ENCODE measurements around the gene SMC2.
A peak's percentile ranks its signal among the peaks of the same experiment; 100 is the strongest.

The SMC2 gene

GRCh38 chr9:104085525-104085924 lies 8.6 kb upstream of the SMC2 start:
- no peak overlapping the region for H4K8ac ChIP-seq (ENCODE audit: low read depth, low read length)
- no peak overlapping the region for H3K23ac ChIP-seq (ENCODE audit: low read length)
- H3K4me3 ChIP-seq (ENCODE audit: low read length) = no peak overlapping the region
- H3K4ac ChIP-seq (ENCODE audit: low read depth, low read length) = no peak overlapping the region
- no CpG with 5 or more reads among the region's 1 CpG for WGBS (ENCODE audit: extremely low coverage, insufficient coverage, low lambda C conversion rate)
- H3K27ac ChIP-seq (ENCODE audit: low read depth, low read length) = no peak overlapping the region
- no peak overlapping the region for H2AK5ac ChIP-seq (ENCODE audit: low read length)
- no peak overlapping the region for H4K5ac ChIP-seq (ENCODE audit: low read length)
- H2BK5ac ChIP-seq (ENCODE audit: low read length) = no peak overlapping the region
- H2BK15ac ChIP-seq (replicated peaks; ENCODE audit: low read depth) = no peak overlapping the region
- H3K36me3 ChIP-seq (ENCODE audit: control insufficient read depth, insufficient read depth, low read length) = no peaks in the 10 kb centered on the region
- no peak overlapping the region for H3K4me2 ChIP-seq (ENCODE audit: low read length)
- H2BK120ac ChIP-seq (ENCODE audit: low read depth, low read length) = no peak overlapping the region
- H3K27me3 ChIP-seq (ENCODE audit: insufficient read depth, low read length, poor library complexity) = no peaks in the 10 kb centered on the region
- no peak overlapping the region for H3K56ac ChIP-seq (ENCODE audit: low read length)
- no peak for DNase-seq
- no peaks in the 10 kb centered on the region for H3K4me1 ChIP-seq (ENCODE audit: control insufficient read depth, low read depth, low read length)
- H3K18ac ChIP-seq (ENCODE audit: low read length) = no peak overlapping the region
- no peak overlapping the region for H3K9ac ChIP-seq (ENCODE audit: low read length)
- H3K79me1 ChIP-seq (ENCODE audit: low read length) = no peaks in the 10 kb centered on the region
- H3K79me2 ChIP-seq (ENCODE audit: control insufficient read depth, insufficient read depth, low read length) = no peaks in the 10 kb centered on the region

- Histone ChIP-seq H3K4me2 (ENCODE audit: low read length) (no peak overlapping the region), H3K23ac (ENCODE audit: low read length) (no peak overlapping the region), H2BK120ac (ENCODE audit: low read depth, low read length) (no peak overlapping the region), H3K4me1 (ENCODE audit: control insufficient read depth, low read depth, low read length) (no peaks in the 10 kb centered on the region), H4K5ac (ENCODE audit: low read length) (no peak overlapping the region), H2BK5ac (ENCODE audit: low read length) (no peak overlapping the region), H3K27ac (ENCODE audit: low read depth, low read length) (no peak overlapping the region), H3K79me2 (ENCODE audit: control insufficient read depth, insufficient read depth, low read length) (no peaks in the 10 kb centered on the region), H3K18ac (ENCODE audit: low read length) (no peak overlapping the region), H3K36me3 (ENCODE audit: control insufficient read depth, insufficient read depth, low read length) (no peaks in the 10 kb centered on the region), H3K27me3 (ENCODE audit: insufficient read depth, low read length, poor library complexity) (no peaks in the 10 kb centered on the region), H4K8ac (ENCODE audit: low read depth, low read length) (no peak overlapping the region), H3K4ac (ENCODE audit: low read depth, low read length) (no peak overlapping the region), H3K79me1 (ENCODE audit: low read length) (no peaks in the 10 kb centered on the region), H2BK15ac (replicated peaks; ENCODE audit: low read depth) (no peak overlapping the region), H2AK5ac (ENCODE audit: low read length) (no peak overlapping the region), H3K9ac (ENCODE audit: low read length) (no peak overlapping the region), H3K56ac (ENCODE audit: low read length) (no peak overlapping the region), H3K4me3 (ENCODE audit: low read length) (no peak overlapping the region)
- DNase-seq = no peak
- WGBS (ENCODE audit: extremely low coverage, insufficient coverage, low lambda C conversion rate) = no CpG with 5 or more reads among the region's 3 CpGs
These were observed 6.2 kb upstream of the SMC2 start for GRCh38 chr9:104087894-104088293.

GRCh38 chr9:104088416-104088815 lies 5.7 kb upstream of the SMC2 start:
- Histone ChIP-seq H3K9ac (ENCODE audit: low read length) (no peak overlapping the region), H3K4me3 (ENCODE audit: low read length) (no peak overlapping the region), H3K18ac (ENCODE audit: low read length) (no peak overlapping the region), H2BK120ac (ENCODE audit: low read depth, low read length) (no peak overlapping the region), H3K4me1 (ENCODE audit: control insufficient read depth, low read depth, low read length) (no peaks in the 10 kb centered on the region), H3K23ac (ENCODE audit: low read length) (no peak overlapping the region), H3K36me3 (ENCODE audit: control insufficient read depth, insufficient read depth, low read length) (no peaks in the 10 kb centered on the region), H3K27ac (ENCODE audit: low read depth, low read length) (no peak overlapping the region), H2BK15ac (replicated peaks; ENCODE audit: low read depth) (no peak overlapping the region), H3K79me1 (ENCODE audit: low read length) (no peaks in the 10 kb centered on the region), H4K5ac (ENCODE audit: low read length) (no peak overlapping the region), H3K27me3 (ENCODE audit: insufficient read depth, low read length, poor library complexity) (no peaks in the 10 kb centered on the region), H3K56ac (ENCODE audit: low read length) (no peak overlapping the region), H3K79me2 (ENCODE audit: control insufficient read depth, insufficient read depth, low read length) (no peaks in the 10 kb centered on the region), H3K4ac (ENCODE audit: low read depth, low read length) (no peak overlapping the region), H4K8ac (ENCODE audit: low read depth, low read length) (no peak overlapping the region), H2BK5ac (ENCODE audit: low read length) (no peak overlapping the region), H3K4me2 (ENCODE audit: low read length) (no peak overlapping the region), H2AK5ac (ENCODE audit: low read length) (no peak overlapping the region)
- no peak for DNase-seq
- WGBS (ENCODE audit: extremely low coverage, insufficient coverage, low lambda C conversion rate) = no CpG with 5 or more reads among the region's 2 CpGs

GRCh38 chr9:104090578-104090977 lies 3.5 kb upstream of the SMC2 start:
- no peak overlapping the region for H4K8ac ChIP-seq (ENCODE audit: low read depth, low read length)

GRCh38 chr9:104091116-104091515 lies 3.0 kb upstream of the SMC2 start:
- H3K27ac ChIP-seq (ENCODE audit: low read depth, low read length) = no peak overlapping the region

More at GRCh38 chr9:104090578-104090977, 3.5 kb upstream of the SMC2 start:
- H3K27me3 ChIP-seq (ENCODE audit: insufficient read depth, low read length, poor library complexity) = no peaks in the 10 kb centered on the region
- no peak overlapping the region for H3K4ac ChIP-seq (ENCODE audit: low read depth, low read length)
- H3K18ac ChIP-seq (ENCODE audit: low read length) = no peak overlapping the region
- H3K27ac ChIP-seq (ENCODE audit: low read depth, low read length) = no peak overlapping the region
- no CpG with 5 or more reads among the region's 2 CpGs for whole genome bisulfite sequencing (ENCODE audit: extremely low coverage, insufficient coverage, low lambda C conversion rate)
- no peak overlapping the region for H3K9ac ChIP-seq (ENCODE audit: low read length)
- H3K79me1 ChIP-seq (ENCODE audit: low read length) = peaks cover 5% of the 10 kb centered on the region
- H2BK15ac ChIP-seq (replicated peaks; ENCODE audit: low read depth) = no peak overlapping the region
- H3K79me2 ChIP-seq (ENCODE audit: control insufficient read depth, insufficient read depth, low read length) = peaks cover 9% of the 10 kb centered on the region
- no peak overlapping the region for H3K56ac ChIP-seq (ENCODE audit: low read length)
- DNase-seq = no peak
- no peak overlapping the region for H3K23ac ChIP-seq (ENCODE audit: low read length)
- H3K4me1 ChIP-seq (ENCODE audit: control insufficient read depth, low read depth, low read length) = peaks cover 3% of the 10 kb centered on the region
- no peak overlapping the region for H4K5ac ChIP-seq (ENCODE audit: low read length)
- H3K4me3 ChIP-seq (ENCODE audit: low read length) = no peak overlapping the region
- H3K4me2 ChIP-seq (ENCODE audit: low read length) = no peak overlapping the region
- no peak overlapping the region for H2BK5ac ChIP-seq (ENCODE audit: low read length)
- no peak overlapping the region for H2AK5ac ChIP-seq (ENCODE audit: low read length)
- H2BK120ac ChIP-seq (ENCODE audit: low read depth, low read length) = no peak overlapping the region
- no peaks in the 10 kb centered on the region for H3K36me3 ChIP-seq (ENCODE audit: control insufficient read depth, insufficient read depth, low read length)

GRCh38 chr9:104091708-104092107 lies 2.4 kb upstream of the SMC2 start:
- no peak overlapping the region for H2BK120ac ChIP-seq (ENCODE audit: low read depth, low read length)
- WGBS (ENCODE audit: extremely low coverage, insufficient coverage, low lambda C conversion rate) = no CpG with 5 or more reads among the region's 4 CpGs
- H2AK5ac ChIP-seq (ENCODE audit: low read length) = no peak overlapping the region
- H3K9ac ChIP-seq (ENCODE audit: low read length) = no peak overlapping the region
- peaks cover 9% of the 10 kb centered on the region for H3K79me2 ChIP-seq (ENCODE audit: control insufficient read depth, insufficient read depth, low read length)
- no peak overlapping the region for H3K23ac ChIP-seq (ENCODE audit: low read length)
- H3K4me3 ChIP-seq (ENCODE audit: low read length) = no peak overlapping the region
- H3K4me1 ChIP-seq (ENCODE audit: control insufficient read depth, low read depth, low read length) = peaks cover 3% of the 10 kb centered on the region
- H2BK15ac ChIP-seq (replicated peaks; ENCODE audit: low read depth) = no peak overlapping the region
- H3K27ac ChIP-seq (ENCODE audit: low read depth, low read length) = no peak overlapping the region
- no peak overlapping the region for H2BK5ac ChIP-seq (ENCODE audit: low read length)
- DNase-seq = peak; percentile 11
- no peak overlapping the region for H4K5ac ChIP-seq (ENCODE audit: low read length)
- H3K4me2 ChIP-seq (ENCODE audit: low read length) = no peak overlapping the region
- no peak overlapping the region for H3K56ac ChIP-seq (ENCODE audit: low read length)
- no peaks in the 10 kb centered on the region for H3K27me3 ChIP-seq (ENCODE audit: insufficient read depth, low read length, poor library complexity)
- no peaks in the 10 kb centered on the region for H3K36me3 ChIP-seq (ENCODE audit: control insufficient read depth, insufficient read depth, low read length)
- no peak overlapping the region for H3K4ac ChIP-seq (ENCODE audit: low read depth, low read length)
- peaks cover 5% of the 10 kb centered on the region for H3K79me1 ChIP-seq (ENCODE audit: low read length)
- no peak overlapping the region for H3K18ac ChIP-seq (ENCODE audit: low read length)
- H4K8ac ChIP-seq (ENCODE audit: low read depth, low read length) = no peak overlapping the region

More at GRCh38 chr9:104091116-104091515, 3.0 kb upstream of the SMC2 start:
- Histone ChIP-seq H2BK120ac (ENCODE audit: low read depth, low read length) (no peak overlapping the region), H3K56ac (ENCODE audit: low read length) (no peak overlapping the region), H3K27me3 (ENCODE audit: insufficient read depth, low read length, poor library complexity) (no peaks in the 10 kb centered on the region), H3K79me1 (ENCODE audit: low read length) (peaks cover 5% of the 10 kb centered on the region), H2AK5ac (ENCODE audit: low read length) (no peak overlapping the region), H3K36me3 (ENCODE audit: control insufficient read depth, insufficient read depth, low read length) (no peaks in the 10 kb centered on the region), H4K8ac (ENCODE audit: low read depth, low read length) (no peak overlapping the region), H2BK5ac (ENCODE audit: low read length) (no peak overlapping the region), H3K18ac (ENCODE audit: low read length) (no peak overlapping the region), H3K4me2 (ENCODE audit: low read length) (no peak overlapping the region), H2BK15ac (replicated peaks; ENCODE audit: low read depth) (no peak overlapping the region), H3K4me1 (ENCODE audit: control insufficient read depth, low read depth, low read length) (peaks cover 3% of the 10 kb centered on the region), H3K79me2 (ENCODE audit: control insufficient read depth, insufficient read depth, low read length) (peaks cover 9% of the 10 kb centered on the region), H3K9ac (ENCODE audit: low read length) (no peak overlapping the region), H3K23ac (ENCODE audit: low read length) (no peak overlapping the region), H3K4me3 (ENCODE audit: low read length) (no peak overlapping the region), H3K4ac (ENCODE audit: low read depth, low read length) (no peak overlapping the region), H4K5ac (ENCODE audit: low read length) (no peak overlapping the region)
- WGBS (ENCODE audit: extremely low coverage, insufficient coverage, low lambda C conversion rate) = no CpG with 5 or more reads among the region's 8 CpGs
- no peak for DNase-seq

All from mesendoderm (in vitro differentiated cells).